Neural crest cell (in vitro differentiated cells): ENCODE data around the gene MEGF8. TPM values are rescaled to one million over a fixed set of nuclear protein-coding genes. Genes with fewer than 3 reads are reported as not detected.

Source experiments
- DNase-seq: peaks from one replicate; pipeline ENCODE4 v3.0.0; 2021; ENCODE audit warnings: low read depth, mixed read lengths, low spot score
- H3K27ac Mint-ChIP-seq: one replicate; pipeline ENCODE4 v1.8.0; 2021; ENCODE audit warnings: mild to moderate bottlenecking, mixed read lengths; ENCODE audit not compliant: unreplicated experiment
- H3K27me3 Mint-ChIP-seq: 2 replicates; pipeline ENCODE4 v1.8.0; 2021; ENCODE audit warnings: low read depth, mild to moderate bottlenecking, mixed read lengths
- H3K36me3 Mint-ChIP-seq: 2 replicates; pipeline ENCODE4 v1.8.0; 2021; ENCODE audit warnings: low read depth, mild to moderate bottlenecking, mixed read lengths
- H3K4me1 Mint-ChIP-seq: 2 replicates; pipeline ENCODE4 v1.8.0; 2021; ENCODE audit warnings: mixed read lengths
- H3K4me3 Mint-ChIP-seq: one replicate; pipeline ENCODE4 v1.8.0; 2021; ENCODE audit warnings: mild to moderate bottlenecking, mixed read lengths
- H3K9me3 Mint-ChIP-seq: 2 replicates; pipeline ENCODE4 v1.8.0; 2021; ENCODE audit warnings: mixed read lengths
- total RNA-seq: library from RNA; stranded (reverse); gene quantifications from 2 replicates; pipeline ENCODE4 v1.2.1, GENCODE V29; 2021
- TF ChIP-seq, protein P1 (sequence below): fragments of 200-600 bp; sonication (generic); conservative IDR thresholded peaks from 2 replicates; pipeline ENCODE4 v1.5.0; 2021; ENCODE audit warnings: antibody characterized with exemption, mild to moderate bottlenecking

Gene MEGF8
- total RNA-seq, 1 donor from 2014 or later: 39.2 TPM

DNA sequence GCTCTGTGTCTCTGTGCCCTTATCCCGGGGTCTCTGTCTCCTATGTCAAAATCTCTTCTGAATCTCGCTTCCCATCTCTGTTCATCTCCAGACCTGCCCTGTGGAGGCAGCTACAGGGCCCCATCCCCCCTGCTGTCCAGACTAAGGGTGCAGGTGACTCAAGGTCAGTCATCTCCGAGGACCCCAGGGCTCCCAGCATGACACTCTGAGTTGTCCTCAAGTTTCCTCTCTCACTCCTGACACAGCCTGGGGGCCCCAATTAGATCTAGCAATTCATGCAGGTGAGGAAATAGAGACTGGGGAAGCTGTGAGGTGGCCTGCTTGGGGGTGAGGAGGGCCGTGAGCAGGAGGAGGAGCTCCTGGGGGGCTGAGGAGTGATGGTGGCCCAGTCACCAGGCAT is 66.7 kb downstream of the MEGF8 start:
- H3K9me3 Mint-ChIP-seq: no peaks in the 10 kb centered on the region
- no peaks in the 10 kb centered on the region for H3K36me3 Mint-ChIP-seq
- no peak overlapping the region for H3K27ac Mint-ChIP-seq
- peaks cover 46% of the 10 kb centered on the region for H3K27me3 Mint-ChIP-seq
- TF ChIP-seq, protein P1, sequence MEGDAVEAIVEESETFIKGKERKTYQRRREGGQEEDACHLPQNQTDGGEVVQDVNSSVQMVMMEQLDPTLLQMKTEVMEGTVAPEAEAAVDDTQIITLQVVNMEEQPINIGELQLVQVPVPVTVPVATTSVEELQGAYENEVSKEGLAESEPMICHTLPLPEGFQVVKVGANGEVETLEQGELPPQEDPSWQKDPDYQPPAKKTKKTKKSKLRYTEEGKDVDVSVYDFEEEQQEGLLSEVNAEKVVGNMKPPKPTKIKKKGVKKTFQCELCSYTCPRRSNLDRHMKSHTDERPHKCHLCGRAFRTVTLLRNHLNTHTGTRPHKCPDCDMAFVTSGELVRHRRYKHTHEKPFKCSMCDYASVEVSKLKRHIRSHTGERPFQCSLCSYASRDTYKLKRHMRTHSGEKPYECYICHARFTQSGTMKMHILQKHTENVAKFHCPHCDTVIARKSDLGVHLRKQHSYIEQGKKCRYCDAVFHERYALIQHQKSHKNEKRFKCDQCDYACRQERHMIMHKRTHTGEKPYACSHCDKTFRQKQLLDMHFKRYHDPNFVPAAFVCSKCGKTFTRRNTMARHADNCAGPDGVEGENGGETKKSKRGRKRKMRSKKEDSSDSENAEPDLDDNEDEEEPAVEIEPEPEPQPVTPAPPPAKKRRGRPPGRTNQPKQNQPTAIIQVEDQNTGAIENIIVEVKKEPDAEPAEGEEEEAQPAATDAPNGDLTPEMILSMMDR: no peak
- no peak for DNase-seq
- H3K4me1 Mint-ChIP-seq: peaks cover 25% of the 10 kb centered on the region
- H3K4me3 Mint-ChIP-seq: no peak overlapping the region

DNA sequence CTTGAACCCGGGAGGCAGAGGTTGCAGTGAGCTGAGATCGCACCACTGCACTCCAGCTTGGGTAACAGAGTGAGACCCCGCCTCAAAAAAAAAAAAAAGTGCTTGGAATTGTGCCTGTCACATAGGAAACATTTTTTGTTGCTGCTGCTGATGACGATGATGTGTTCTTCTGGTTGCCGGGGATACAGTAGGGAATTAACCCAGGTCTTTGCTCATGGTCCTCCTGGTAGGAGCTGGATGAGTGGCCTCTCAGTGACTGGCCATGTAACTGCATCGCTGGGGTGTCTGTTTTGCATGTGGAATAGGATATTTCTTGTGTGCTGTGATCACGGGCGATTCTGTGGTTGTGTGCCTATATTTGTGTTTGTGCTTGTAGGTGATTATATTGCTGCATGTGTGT is 69.3 kb downstream of the MEGF8 start:
- peak overlapping the region; percentile 58 for H3K4me3 Mint-ChIP-seq
- no peaks in the 10 kb centered on the region for H3K36me3 Mint-ChIP-seq
- H3K27ac Mint-ChIP-seq: peak overlapping the region; percentile 37

DNA sequence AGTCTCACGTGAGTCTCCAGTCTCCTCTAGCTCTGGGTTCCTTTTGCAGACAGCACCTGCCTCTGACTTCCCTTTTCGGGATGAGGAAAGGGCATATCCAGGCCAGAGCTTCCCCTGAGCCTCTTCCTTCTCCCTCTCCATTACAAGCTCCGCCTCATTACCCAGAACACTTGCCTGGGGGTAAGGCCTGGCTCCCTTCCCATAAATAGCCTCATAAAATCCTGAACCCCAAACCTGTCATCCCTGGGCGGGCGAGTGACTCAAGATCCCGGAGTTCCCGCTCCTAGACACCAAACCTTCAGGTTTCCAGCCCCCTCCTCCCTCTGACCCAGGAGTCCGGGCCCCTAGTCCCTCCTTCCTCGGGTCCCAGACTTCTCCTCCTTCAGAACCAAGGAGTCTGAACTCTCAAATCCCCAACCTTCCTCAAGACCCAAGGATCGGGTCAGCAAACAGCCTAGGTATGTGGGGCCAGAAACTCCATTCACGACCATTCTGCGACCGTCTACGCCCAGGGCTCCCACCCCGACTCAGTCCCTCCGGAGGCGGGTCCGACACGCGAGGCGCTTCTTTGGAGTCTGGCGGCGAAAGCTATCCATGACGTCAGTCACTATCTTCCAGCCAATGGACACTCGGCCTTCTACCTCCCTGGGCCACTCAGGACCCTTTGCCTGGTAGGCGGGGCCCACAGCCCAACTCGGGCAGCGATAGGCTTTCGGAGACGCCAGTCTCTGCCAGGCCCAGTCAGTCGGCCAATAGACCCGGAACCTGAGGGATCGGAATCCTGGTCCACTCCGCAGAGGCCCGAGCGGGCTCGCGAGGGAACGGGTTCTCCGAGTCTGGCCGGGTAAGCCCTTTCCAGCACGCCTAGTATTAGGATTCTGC is 71.2 kb downstream of the MEGF8 start:
- Mint-ChIP-seq H3K27me3 (peaks cover 24% of the 10 kb centered on the region), H3K27ac (peak overlapping the region; percentile 96), H3K4me3 (peak overlapping the region; percentile 95), H3K9me3 (no peaks in the 10 kb centered on the region), H3K4me1 (peaks cover 52% of the 10 kb centered on the region), H3K36me3 (no peaks in the 10 kb centered on the region)
- TF ChIP-seq, protein P1: no peak
- DNase-seq: peak; percentile 98

More for the DNA sequence above, 69.3 kb downstream of the MEGF8 start:
- Mint-ChIP-seq H3K9me3 (no peaks in the 10 kb centered on the region), H3K27me3 (peaks cover 35% of the 10 kb centered on the region), H3K4me1 (peaks cover 40% of the 10 kb centered on the region)
- TF ChIP-seq, protein P1: no peak
- no peak for DNase-seq

DNA sequence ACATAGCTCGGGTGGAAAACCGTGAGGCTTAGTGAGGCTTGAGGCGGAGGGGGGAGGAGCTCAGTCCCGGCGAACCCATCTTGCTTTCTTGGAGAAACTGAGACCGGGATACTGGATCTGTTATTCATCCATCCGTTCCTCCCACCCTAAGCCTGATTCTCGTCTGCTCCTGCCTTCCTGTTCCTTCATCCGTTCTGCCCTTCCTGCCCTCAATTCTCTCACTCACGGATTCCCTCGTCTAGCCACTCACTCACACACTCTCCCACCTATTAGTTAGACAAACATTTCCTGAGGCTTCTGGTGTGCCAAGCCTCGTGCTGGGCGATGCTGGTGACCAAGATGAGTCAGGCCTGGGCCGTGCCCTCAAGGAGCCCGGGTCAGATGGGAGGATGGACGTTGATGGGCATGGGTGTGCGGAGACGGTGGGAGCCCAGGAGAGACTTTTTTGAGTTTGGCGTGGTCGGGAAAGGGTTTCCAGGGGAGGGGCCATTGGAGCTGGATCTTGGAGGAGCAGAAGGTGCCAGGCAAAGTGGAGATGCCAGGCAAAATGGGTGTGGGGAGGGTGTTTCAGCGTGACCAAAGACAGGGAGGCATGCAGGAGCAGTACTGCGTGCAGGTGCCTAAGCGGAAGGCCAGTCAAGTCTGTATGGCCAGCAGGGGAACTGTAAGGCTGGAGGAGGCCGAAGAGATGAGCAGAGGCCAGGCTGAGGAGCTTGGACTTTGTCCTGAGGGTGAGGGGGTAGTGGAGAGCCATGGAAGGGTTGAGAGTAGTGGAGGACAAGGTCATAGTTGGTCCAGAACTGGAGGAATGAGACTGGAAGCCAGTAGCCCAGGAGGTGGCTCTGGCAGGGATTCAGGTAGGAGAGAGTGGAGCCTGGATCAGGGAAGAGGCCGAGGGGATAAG is 72.1 kb downstream of the MEGF8 start:
- H3K36me3 Mint-ChIP-seq: no peaks in the 10 kb centered on the region
- H3K27ac Mint-ChIP-seq: peak overlapping the region; percentile 96

DNA sequence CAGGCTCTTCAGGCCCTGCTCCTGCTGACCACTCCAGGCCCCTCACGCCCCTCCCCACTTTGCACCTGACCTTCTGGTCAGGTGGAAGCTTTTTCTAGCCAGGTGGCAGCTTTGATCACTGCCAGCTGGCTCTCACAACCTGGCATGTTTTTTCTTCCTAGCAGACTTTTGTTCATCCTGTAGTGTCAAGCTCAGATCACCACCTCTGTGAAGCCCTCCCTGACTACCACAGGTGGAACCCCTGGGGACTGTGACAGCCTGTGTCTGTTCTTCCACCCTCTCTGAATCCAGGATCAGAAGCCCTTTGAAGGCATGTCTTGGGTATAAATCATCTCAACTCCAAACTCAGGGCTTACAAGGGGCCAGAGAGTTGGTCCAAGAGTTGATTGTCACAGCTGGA is 75.0 kb downstream of the MEGF8 start:
- no peak for DNase-seq
- TF ChIP-seq, protein P1: no peak
- H3K4me3 Mint-ChIP-seq: peak overlapping the region; percentile 92
- peaks cover 7% of the 10 kb centered on the region for H3K27me3 Mint-ChIP-seq
- H3K9me3 Mint-ChIP-seq: no peaks in the 10 kb centered on the region
- peaks cover 50% of the 10 kb centered on the region for H3K4me1 Mint-ChIP-seq
- no peaks in the 10 kb centered on the region for H3K36me3 Mint-ChIP-seq
- H3K27ac Mint-ChIP-seq: no peak overlapping the region

More for the DNA sequence above, 72.1 kb downstream of the MEGF8 start:
- DNase-seq: no peak
- Mint-ChIP-seq H3K4me3 (peak overlapping the region; percentile 95), H3K4me1 (peaks cover 52% of the 10 kb centered on the region), H3K27me3 (peaks cover 17% of the 10 kb centered on the region), H3K9me3 (no peaks in the 10 kb centered on the region)
- TF ChIP-seq, protein P1: no peak
